ENCODE data around the gene N4BP2. TPM values are rescaled to one million over a fixed set of nuclear protein-coding genes. Genes with fewer than 3 reads are reported as not detected.

The N4BP2 gene
- total and polyA plus RNA-seq, 2 of the 8 experiments (the other 6 are each of a cell fraction or from before 2014, with no cell fraction given) = 4.4 to 44.7 TPM

DNA sequence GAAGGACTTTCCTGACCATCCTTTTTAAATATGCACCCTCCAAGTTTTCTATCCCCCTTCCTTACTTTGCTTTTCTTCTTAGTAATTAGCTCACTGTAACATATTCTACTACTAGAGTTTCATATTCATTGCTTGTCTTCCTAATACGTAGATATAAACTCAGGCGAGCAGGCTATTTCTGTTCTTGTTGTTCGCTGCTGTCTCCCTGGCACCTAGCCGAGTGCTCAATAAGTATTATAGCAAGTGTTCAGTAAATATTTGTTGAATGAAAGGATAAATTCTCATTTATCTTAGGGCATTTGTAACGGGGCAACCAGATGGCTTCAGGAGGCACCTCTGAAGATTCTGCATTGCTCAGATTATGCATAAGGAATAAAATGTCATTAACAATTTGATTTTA, 133.4 kb downstream of the N4BP2 start:
- H3K79me1 ChIP-seq (ENCODE audit: low read depth, low read length) = no peaks in the 10 kb centered on the region
- no peak overlapping the region for H2AK5ac ChIP-seq (ENCODE audit: low read depth, low read length)
- H2BK15ac ChIP-seq (ENCODE audit: low read length) = no peak overlapping the region
- no peak overlapping the region for H4K91ac ChIP-seq (replicated peaks; ENCODE audit: insufficient read length, low read length)
- 84% methylated on average over 5 of the region's 5 CpGs; no CpG with 5 or more reads in 1 of the 2 experiments for WGBS, 2 experiments (ENCODE audit: extremely low coverage in 1 of 2, insufficient coverage in 1 of 2, insufficient read length in 1 of 2, insufficient replicate concordance in 2 of 2, low coverage in 1 of 2, low lambda C conversion rate in 2 of 2, missing lambda C conversion rate in 1 of 2)
- no peak overlapping the region for H3K23ac ChIP-seq (ENCODE audit: insufficient read length)
- no peak overlapping the region for H2BK12ac ChIP-seq (ENCODE audit: low read depth, low read length)
- no peak overlapping the region for H2BK120ac ChIP-seq (replicated peaks; ENCODE audit: low read depth, low read length)
- H3K79me2 ChIP-seq (ENCODE audit: control insufficient read depth in 1 of 2, insufficient read depth in 2 of 2, low read length in 2 of 2) = no peaks in the 10 kb centered on the region
- no peaks in the 10 kb centered on the region for H3K27me3 ChIP-seq (replicated peaks in 1 of 4; ENCODE audit: control insufficient read depth in 3 of 4, extremely low read depth in 1 of 4, insufficient read depth in 3 of 4, low read length in 3 of 4)
- no peak overlapping the region for H3K27ac ChIP-seq (ENCODE audit: low read depth, low read length)
- no peak overlapping the region for H4K5ac ChIP-seq (ENCODE audit: insufficient read length, low read depth, low read length)
- H2BK20ac ChIP-seq (ENCODE audit: low read length) = no peak overlapping the region
- H3K4me2 ChIP-seq (ENCODE audit: insufficient read depth in 1 of 2, low read depth in 2 of 2, low read length in 2 of 2) = no peak overlapping the region
- no peak for DNase-seq (ENCODE audit: low read depth in 1 of 2, low spot score in 2 of 2)
- no peaks in the 10 kb centered on the region for H3K23me2 ChIP-seq (ENCODE audit: low read depth, low read length)
- H3K36me3 ChIP-seq (ENCODE audit: control insufficient read depth in 2 of 4, insufficient read depth in 4 of 4, low read length in 3 of 4) = no peaks in the 10 kb centered on the region
- no peak for FAIRE-seq
- no peak overlapping the region for H4K8ac ChIP-seq (ENCODE audit: extremely low read depth, insufficient read depth, low read length)
- no peak overlapping the region for H3K9ac ChIP-seq (replicated peaks in 1 of 4; ENCODE audit: extremely low read depth in 1 of 4, low read depth in 3 of 4, low read length in 3 of 4)
- H4K20me1 ChIP-seq (replicated peaks in 1 of 2; ENCODE audit: control insufficient read depth in 1 of 2, insufficient read depth in 2 of 2, low read length in 2 of 2) = no peaks in the 10 kb centered on the region
- H3K14ac ChIP-seq (ENCODE audit: insufficient read length) = no peak overlapping the region
- no peak overlapping the region for H2AFZ ChIP-seq (ENCODE audit: low read length)
- no peak overlapping the region for H3K56ac ChIP-seq (replicated peaks; ENCODE audit: insufficient read length, low read depth, low read length)
- ChIA-PET POLR2A (ENCODE audit: partially characterized antibody) (interaction anchor here (0.6 to 0.7 kb wide), 2 partner anchors 18 to 69 kb away, joined by 3 to 4 read pairs; no protein-coding TSS in a partner anchor), CTCF (ENCODE audit: partially characterized antibody) (interaction anchor here (0.7 to 1.6 kb wide), 6 partner anchors 27 to 122 kb away, joined by 3 to 4 read pairs (median 3); no protein-coding TSS in a partner anchor)
- no peak overlapping the region for H3K4ac ChIP-seq (replicated peaks; ENCODE audit: insufficient read length, low read depth, low read length)
- no peak overlapping the region for H3K4me3 ChIP-seq (ENCODE audit: extremely low read depth in 1 of 4, insufficient read depth in 2 of 4, low read depth in 3 of 4, low read length in 4 of 4)
- H2BK5ac ChIP-seq (ENCODE audit: low read depth, low read length) = no peak overlapping the region
- no peak overlapping the region for H3K18ac ChIP-seq (ENCODE audit: extremely low read depth, low read length)
- H3K4me1 ChIP-seq (replicated peaks in 1 of 4; ENCODE audit: control insufficient read depth in 3 of 4, insufficient read depth in 4 of 4, low read length in 3 of 4) = peaks cover 3 to 17% (median 12%) of the 10 kb centered on the region in 4 experiments
- H3K9me3 ChIP-seq (ENCODE audit: insufficient read depth in 2 of 2, low read depth in 1 of 2, low read length in 1 of 2) = no peaks in the 10 kb centered on the region
- TF ChIP-seq RFX5 (IDR thresholded peaks at IDR 0.05; ENCODE audit: borderline replicate concordance, low read depth, low read length) (no peak), SP1 (IDR thresholded peaks at IDR 0.05; ENCODE audit: low read depth, low read length) (no peak), KDM4A (IDR thresholded peaks at IDR 0.05; ENCODE audit: low read depth, low read length, severe bottlenecking) (no peak), TEAD4 (IDR thresholded peaks at IDR 0.05; ENCODE audit: low read depth, low read length) (no peak), CREB1 (IDR thresholded peaks at IDR 0.05) (no peak), CHD2 (IDR thresholded peaks at IDR 0.05; ENCODE audit: low read length) (no peak), BCL11A (IDR thresholded peaks at IDR 0.05; ENCODE audit: low read depth in 2 of 2, low read length in 2 of 2) (no peak), ASH2L (IDR thresholded peaks at IDR 0.05; ENCODE audit: low read length) (no peak), JUN (IDR thresholded peaks at IDR 0.05; ENCODE audit: low read depth, low read length) (no peak), JUND (IDR thresholded peaks at IDR 0.05; ENCODE audit: low read length) (no peak), CTBP2 (IDR thresholded peaks at IDR 0.05; ENCODE audit: borderline replicate concordance, insufficient read depth, insufficient read length, low read length) (no peak), SP2 (IDR thresholded peaks at IDR 0.05; ENCODE audit: low read length) (no peak), ATF2 (IDR thresholded peaks at IDR 0.05; ENCODE audit: low read length) (no peak)
